NOMO-1 treated with DMSO at 0.1 percent for 48 hours (cell line): Measurements from ENCODE around the gene TMEM183A.

ENCODE experiments used
- DNase-seq: peaks from one replicate; lab custom pipeline; 2025; ENCODE audit not compliant: unreplicated experiment; lab: John Stamatoyannopoulos, UW

TMEM183A gene

DNA sequence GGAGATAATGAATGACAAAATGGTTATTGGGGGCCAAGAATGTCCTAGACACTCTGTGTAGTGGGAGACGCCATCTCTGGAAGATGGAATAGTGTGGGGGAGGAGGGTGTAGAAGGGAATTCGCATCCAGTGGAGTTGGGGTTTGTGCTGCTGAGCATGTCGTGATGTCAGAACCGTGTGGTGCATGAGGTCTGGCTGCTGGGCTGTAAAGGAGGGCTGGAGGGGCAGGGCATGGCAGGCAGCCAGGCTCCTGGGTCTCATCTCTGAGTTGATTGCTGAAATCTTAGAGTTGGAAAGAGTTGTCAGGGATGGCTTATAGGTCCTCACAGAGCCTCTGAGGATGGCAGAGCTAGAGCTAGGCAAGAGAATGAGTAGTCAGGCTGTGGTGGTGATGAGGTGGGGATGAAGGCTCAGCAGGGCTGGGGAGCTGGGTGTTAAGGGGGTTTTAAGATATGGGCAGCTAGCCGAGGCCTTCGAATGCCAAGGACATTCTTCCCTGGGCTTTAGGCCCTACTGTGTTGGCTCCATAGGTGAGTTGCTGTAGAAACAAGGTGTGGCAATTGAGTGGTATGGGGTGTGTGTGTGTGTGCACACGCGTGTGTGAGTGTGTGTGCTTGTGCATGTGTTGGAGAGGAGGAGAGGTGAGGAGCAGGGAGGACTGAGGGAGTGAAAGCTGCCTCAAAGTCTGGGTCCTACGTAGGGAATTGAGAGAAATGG is 21.1 kb downstream of the TMEM183A start:
- DNase-seq = no peak

DNA sequence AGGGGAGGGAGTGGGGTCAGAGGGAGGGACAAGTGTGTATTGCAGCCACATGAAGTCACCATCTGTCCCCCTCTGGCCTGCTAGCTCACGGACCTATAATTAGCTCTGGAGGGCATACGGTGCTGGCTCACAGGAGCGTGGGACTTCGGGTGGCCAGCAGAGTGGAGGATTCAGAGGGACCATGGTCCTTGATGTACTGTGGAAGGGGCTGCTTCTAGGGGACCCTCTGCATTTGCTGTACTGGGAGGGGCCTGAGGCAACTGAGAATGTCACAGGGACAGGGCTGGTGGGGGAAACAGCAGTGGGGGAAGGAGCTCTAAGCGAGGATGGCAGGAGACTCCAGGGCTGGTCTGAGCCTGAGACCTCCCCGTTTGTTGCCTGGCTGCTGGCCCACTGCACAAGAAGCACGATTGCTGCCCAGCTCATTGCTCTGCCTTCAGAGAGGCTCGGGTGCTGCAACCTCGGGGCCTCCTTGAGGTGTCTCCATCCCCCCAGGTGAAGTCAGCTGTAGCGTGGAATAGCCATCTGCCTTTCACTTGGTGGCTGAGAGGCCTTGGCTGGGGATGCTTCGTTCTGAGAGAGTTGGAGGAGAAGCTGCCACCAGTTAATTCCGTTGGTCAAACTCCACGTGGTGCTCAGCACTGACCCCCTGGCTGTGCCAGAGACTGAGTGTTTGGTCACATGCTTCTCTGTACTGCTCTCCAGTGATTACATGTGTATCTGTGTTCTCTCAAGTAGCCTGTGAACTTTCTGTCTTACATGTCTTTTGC is 21.8 kb downstream of the TMEM183A start:
- no peak for DNase-seq

DNA sequence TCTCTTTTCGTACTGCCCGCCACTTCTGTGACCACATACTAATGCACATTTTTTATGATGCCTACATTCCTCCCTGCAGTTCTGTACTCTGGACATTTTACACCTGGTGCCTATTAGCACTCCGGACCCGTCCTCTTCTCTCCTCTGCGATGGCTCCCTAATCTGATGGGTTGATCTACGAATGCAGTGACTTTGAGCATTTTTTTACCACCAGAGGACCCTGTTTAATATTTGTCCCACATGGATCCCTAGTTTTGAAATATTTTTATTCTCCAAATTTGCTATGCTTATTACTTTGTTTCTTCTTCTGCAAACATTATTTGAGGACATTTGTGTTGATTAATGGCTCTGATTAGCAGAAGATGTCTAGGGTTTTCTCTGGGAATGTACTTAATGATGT is 24.3 kb downstream of the TMEM183A start:
- no peak for DNase-seq

DNA sequence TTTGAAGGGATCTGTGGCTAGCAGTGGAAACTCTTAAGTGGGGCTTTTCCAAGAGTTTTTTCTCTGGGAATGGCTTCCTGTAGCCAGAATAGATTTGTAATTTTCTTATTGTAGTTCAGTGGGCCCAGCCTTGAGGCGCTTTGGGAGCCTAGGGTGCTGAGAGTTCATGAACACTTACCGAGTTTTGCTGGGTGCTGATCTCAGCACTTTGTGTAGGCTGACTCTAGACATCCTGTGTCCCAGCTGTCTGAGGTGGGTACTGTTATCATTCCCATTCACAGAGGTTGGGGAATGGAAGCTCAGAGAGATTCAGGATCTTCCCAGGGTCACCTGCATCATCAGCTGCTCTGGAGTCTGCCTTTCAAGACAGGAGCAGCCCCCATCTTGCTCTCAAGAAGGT is 26.1 kb downstream of the TMEM183A start:
- no peak for DNase-seq

DNA sequence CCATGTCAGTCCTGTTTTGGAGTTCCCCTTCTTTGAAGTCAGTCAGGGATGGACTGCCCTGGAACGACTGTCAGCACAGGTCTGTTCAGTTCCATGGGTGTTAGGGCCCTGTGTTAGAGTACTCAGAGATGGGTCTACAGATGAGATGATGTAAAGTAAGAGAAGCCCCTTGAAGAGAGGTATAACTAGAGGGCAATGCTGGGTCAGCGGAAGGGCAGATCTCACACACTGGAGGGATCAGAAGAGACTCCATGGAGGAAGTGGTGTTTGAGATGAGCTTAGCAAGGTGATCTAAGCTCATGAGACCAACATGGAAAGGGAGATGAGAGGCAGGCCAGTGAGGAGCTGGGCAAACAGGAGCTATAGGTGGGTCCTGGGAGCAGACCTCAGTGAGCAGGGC is 26.7 kb downstream of the TMEM183A start:
- no peak for DNase-seq

DNA sequence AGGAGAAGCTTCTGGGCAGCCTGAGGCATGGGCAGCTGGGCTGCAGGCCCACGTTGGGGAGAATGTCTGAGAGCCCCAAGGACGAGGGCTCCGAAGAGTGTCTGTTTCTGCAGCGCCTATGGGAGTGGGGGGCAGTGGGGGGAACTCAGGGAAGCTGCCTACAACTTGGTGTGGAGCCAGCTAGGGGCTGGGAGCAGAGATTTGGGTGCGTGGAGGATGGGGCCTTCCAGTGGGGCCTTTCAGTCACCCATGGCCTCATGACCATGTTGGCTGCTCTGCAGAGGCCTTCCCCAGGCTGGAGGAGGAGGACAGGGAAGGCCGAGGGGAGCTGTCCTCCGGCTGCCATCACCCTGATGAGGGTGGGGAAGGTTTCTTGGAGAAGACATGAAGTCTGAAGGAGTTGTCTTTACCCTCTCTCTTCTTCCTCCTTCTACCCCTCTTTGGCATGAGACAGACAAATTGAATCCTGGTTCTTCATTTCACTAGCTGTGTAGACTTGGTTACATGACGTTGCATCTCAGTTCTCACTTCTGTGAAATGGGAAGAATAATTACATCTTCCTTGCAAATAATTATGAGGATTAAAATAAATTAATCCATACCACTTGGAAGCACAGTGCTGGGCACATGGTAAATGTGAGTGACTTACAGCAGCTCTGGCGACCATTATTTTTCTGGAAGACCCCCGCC is 27.4 kb downstream of the TMEM183A start:
- no peak for DNase-seq

DNA sequence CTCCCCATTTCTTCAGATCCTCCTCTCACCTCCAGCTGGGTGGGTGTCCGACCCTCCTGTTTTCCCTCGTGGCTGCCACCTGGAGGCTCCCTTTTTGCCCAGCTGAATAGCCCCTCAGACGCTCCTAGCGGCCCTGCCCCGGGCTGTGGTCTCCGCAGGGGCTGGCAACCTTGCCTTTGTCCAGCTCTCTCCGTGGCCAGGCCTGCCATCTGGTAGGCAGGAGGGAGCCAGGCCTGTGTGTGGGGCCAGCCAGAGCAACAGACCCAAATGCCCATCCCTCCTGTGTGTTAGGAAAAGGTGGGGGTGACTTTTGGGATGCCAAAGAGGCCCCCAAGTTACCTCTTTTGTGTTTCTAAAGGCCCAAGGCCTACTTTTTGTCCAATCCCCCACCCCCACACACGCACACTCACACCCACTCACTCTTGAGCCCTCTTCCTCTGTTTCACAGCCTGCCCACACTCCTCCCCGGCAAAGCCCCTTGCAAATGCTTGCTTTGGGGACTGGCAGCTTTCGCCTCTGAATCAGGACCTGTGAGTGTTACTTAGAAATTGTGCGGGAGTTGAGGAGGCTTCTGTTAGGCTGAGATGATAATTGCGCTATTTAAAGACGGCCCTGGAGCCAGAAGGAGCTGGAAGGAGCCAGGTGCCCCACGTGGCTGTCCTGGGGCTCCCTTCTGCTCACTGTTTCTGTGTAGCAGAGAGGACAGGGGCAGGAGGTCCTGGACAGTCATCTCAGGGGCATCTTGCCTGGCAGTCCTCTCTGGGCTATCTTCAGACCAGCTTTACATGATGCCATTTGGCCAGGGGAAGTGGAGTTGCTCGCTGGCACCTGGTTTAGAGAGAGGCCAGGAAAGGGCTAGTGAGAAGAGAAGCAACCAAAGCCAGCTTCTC is 28.2 kb downstream of the TMEM183A start:
- DNase-seq = no peak

DNA sequence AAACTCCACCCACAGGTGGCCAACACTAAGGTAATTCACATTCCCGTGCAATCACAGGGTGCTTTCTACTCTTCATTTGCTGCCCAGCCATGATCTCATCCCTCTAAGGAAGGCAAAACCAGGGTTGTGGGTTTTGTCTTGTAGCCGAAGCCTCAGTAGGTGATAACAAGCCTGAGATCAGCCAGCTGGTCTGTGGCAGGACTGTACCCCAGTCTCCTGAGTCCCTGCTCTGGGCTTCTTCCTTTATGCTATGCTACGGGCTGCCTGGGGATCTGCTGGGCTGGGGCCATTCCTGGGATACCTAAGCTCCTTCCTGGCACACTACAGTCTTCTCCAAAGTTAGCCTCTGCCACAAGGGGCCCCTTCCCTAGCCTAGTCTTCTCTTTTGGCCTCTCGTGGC is 29.0 kb downstream of the TMEM183A start:
- DNase-seq = no peak

DNA sequence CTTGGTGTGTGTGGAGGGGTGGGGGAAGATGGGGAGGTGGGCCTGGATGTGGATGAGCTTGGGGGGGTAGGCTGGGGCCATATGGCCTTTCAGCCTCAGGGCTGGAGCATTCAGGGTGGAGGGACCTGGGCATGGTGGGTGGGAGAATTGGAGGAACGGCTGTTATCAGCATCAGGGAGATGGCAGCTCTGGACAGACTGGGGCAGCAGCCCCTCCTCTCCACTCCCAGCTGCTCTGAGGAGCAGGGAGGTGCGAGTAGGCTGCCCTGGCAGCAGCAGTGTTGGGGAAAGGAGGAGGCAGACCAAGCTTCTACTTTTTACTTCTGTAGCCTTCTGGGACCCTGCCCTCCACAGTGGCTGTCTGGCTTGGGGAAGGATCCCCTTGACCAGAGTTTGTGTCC is 29.4 kb downstream of the TMEM183A start:
- DNase-seq = no peak

DNA sequence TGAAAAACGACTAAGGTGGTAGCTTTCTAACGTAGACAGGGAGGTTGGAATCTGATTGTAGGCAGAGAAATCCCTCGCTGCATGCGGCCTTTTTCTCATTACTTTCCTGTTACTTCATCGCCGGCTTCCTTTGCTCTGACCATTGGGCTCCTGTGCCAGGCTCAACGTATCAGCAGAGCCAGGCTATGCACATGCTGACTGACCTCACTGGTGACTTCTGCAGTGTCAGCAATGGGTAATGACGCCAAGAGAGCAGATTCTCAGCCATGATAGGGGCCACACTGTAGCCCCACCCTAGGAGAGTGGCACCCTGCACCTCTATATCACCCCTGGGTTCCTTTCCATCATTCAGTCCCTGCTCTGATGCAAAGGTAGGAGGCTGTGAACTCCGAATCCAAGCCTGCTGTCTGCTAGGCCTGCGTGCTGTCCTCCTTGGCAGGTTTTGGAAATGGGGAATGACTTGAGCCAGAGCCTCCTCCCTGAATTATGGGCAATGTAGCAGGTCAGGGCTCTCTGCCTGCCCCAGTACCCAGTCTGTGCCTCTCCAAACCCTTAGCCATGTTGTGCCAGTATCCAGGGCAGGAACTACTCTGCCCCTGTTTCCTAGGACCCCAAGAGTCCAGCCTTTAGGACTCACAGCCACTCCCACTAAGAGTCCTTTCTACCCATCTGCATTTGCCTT is 30.5 kb downstream of the TMEM183A start:
- no peak for DNase-seq

DNA sequence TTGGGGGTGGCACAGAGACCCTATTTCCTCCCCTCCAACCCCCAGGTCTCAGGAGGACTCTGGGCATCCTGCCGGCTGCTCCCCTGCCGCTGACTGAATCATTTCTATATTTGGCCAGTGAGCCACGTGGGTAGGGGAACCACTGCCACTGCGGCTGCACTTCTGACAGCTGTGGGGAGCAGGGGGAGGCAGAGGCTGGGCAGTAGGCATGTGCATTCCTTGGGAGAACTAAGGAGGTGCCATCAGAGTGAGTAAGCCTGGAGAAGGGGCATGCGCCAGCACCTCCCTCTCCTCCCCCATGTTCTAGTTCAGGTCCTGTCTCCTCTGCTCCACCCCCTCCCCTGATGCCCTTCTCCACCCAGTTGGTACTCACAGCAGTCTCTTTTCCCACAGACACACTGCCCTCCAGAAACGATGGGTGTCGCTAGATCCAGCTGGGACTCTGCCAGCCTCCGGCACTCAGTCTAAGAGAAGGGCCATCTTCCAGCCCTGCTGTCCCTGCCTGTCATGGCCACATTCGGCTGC is 31.1 kb downstream of the TMEM183A start:
- no peak for DNase-seq

DNA sequence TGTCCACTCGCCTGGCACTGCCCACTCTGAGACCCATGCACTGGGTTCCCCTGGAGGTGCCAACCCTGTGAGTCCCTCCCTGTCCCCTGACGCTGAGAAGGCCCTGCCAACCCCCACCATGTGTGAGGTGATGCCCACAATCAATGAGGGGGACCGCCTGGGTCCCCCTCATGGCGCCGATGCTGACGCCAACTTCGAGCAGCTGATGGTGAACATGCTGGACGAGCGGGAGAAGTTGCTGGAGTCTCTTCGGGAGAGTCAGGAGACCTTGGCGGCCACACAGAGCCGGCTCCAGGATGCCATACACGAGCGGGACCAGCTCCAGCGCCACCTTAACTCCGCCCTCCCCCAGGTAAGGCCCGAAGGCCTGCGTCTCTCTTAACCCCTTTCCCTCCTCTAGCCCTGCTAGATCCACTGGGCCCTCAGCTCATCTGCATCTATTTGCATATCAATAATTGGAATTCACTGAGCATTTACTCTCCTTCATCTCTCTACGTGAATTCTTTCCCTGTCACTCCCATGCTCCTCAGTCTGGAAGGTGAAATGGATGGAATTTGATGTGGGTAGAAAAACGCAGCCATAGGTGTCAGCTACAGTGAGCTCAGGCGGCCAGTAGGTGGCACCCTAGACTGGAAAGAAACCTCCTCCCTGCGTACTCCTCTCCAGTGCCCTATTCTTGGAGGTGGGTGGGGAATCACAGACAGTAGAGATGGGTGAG is 31.9 kb downstream of the TMEM183A start:
- DNase-seq = peak; percentile 75

DNA sequence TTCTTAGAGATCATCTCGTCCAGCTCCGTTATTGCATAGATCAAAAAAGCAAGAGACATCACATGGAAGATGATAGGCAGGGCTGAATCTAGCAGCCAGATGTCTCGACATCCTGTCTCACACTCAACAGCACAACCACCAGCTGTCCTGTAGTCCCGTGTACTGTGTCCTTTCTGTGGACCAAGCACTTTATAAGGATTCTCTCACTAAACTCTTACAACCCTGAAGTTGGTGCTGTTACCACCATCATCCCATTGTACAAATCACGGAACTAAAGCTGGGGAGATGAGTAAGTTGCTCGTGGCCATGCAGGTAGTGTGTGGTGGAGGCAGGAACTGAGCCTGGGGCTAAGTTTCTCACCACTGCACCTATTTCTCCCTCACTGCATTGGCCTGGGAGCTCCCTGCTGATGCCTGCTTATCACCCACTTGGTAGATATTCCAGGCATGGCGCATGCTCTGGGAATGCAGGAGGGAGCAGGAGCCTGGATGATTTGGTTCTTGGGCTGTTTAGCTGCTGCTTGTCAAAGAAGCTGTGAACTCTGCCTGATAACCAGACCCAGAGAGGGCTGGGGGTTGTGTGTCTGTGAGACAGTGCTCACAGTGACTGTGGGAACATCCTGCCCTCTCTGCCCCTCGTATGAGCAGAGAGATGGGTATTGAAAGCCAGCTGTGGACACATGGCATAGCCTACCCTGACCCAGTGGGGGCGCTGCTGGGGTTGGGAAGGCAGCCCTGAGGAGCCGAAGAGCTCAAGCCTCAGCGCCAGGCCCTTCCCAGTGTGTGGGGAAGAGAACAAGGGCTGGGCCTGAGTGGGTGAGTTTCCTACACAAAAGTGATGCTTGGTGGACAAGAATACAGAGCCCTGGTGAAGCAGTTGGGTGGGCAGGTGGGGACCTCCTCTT is 32.7 kb downstream of the TMEM183A start:
- DNase-seq = peak; percentile 74

DNA sequence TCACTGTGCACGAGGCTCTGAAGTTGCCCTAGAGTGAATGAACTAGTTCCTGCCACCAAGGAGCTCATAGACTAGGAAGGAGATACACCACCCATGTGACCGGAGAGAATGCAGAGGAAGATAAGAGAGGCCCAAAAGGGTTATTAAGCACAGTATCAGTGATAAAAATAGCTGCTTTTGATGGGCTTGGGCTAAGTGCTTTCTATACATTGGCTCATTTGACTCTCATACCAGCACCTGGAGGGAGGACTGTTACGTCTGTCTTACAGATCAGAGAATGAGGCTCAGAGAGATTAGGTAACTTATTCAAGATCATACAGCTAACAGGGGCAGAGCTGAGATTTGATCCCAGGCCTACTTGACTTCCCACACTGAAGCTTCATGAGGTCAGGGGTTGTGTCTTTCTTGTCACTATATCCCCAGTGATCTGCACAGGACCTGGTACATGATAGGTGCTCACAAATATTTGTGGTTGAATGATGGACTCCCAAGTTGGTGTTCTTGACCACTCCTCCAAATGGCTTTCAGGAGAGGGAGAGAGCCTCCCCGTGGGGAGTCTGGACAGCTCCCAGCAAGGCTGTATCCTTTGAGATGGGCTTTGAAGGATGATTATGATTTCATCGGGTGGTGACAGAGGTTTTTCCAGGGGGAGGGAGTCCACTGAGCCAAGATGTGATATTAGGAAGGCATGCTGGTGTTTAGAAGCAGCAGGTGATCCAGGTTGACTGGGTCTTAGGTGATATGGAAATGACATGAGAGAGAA is 33.5 kb downstream of the TMEM183A start:
- no peak for DNase-seq

DNA sequence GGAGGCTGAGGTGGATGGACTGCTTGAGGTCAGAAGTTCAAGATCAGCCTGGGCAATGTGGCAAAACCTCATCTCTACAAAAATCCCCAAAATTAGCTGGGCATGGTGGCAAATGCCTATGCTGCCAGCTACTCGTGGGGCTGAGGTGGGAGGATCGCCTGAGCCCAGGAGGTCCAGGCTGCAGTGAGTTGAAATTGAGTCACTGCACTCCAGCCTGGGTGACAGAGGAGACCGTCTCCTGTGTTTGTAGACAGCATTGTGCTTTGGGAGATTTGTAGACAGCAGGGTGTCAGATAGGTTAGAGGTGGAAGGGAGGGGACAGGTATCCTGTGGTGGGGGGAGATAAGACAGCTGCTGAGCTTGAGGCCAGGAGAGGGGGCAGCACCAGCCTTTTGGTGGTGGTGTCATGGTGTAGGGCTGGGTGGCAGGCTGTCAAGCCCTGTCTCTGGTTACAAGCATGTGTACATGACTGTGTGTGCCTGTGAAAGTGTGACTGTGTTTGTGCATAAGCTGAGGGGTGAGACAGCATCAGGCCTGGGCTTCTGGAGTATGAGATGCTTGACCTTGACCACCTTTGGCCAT is 34.3 kb downstream of the TMEM183A start:
- DNase-seq = no peak

DNA sequence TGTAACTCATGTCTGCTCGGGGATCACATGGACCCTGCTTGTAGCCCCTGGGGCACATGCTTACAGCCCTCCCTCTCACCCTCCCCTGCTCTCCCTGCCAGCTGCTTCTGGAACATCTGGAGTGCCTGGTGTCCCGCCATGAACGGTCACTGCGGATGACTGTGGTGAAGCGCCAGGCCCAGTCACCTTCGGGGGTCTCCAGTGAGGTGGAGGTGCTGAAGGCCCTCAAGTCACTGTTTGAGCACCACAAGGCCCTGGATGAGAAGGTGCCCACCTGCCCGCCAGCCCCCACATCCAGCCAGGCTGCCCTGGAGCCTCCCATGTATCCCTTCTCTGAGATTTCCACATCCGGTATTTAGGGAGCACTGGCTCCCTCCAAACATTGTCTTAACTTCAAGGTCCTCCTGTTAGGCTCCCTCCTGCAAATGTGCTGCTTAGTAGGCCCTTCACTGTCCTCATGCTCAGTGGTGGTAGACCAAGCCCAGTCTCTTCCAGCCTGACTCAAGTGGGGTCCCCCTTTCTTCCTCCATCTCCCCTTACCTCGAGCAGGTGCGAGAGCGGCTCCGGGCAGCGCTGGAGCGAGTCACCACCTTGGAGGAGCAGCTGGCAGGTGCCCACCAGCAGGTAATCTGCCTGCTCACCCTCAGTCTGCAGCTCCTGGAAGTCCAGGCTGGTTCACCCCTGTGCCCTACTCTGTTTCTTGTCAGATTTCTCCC is 36.8 kb downstream of the TMEM183A start:
- no peak for DNase-seq
